Vagina (tissue), 2 donors: ENCODE data around the gene RAP1A.

Experiments
- POLR2A ChIP-seq, 2 donors: fragments of 450-650 bp; IDR thresholded peaks; one replicate each; pipeline ENCODE4 v1.6.1; 2017; ENCODE audit warnings: antibody characterized with exemption in 2 of 2, mild to moderate bottlenecking in 2 of 2, moderate library complexity in 2 of 2
- TF ChIP-seq, protein P1 (sequence below), 3 experiments: fragments of 450-650 bp in 2 of 3; fragments of 200-600 bp in 1 of 3; sonication (generic) in 1 of 3; IDR thresholded peaks; one replicate each; pipeline ENCODE4 v1.5.1; 2017 to 2019; ENCODE audit warnings: antibody characterized with exemption in 3 of 3, mild to moderate bottlenecking in 2 of 3, moderate library complexity in 2 of 3

DNA sequence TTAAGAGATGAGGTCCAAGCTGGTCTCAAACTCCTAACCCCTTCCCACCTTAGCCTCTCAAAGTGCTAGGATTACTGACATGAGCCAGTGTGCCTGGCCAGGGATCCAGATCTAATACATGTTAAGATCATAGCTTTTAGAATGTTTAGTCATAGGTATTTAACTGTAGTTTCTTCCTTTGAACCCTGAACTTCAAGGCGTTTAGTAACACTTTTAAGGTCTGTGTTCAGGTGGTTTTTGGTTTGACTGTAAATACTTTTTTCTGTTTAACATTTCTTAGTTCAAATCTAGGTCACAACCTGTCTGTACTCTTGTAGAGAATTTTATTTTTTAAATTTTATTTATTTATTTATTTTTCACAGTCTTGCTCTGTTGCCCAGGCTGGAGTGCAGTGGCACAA is 28.1 kb downstream of the RAP1A start:
- TF ChIP-seq, protein P1, sequence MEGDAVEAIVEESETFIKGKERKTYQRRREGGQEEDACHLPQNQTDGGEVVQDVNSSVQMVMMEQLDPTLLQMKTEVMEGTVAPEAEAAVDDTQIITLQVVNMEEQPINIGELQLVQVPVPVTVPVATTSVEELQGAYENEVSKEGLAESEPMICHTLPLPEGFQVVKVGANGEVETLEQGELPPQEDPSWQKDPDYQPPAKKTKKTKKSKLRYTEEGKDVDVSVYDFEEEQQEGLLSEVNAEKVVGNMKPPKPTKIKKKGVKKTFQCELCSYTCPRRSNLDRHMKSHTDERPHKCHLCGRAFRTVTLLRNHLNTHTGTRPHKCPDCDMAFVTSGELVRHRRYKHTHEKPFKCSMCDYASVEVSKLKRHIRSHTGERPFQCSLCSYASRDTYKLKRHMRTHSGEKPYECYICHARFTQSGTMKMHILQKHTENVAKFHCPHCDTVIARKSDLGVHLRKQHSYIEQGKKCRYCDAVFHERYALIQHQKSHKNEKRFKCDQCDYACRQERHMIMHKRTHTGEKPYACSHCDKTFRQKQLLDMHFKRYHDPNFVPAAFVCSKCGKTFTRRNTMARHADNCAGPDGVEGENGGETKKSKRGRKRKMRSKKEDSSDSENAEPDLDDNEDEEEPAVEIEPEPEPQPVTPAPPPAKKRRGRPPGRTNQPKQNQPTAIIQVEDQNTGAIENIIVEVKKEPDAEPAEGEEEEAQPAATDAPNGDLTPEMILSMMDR (IDR thresholded peaks at IDR 0.05): no peak
- no peak for TF ChIP-seq POLR2A (IDR thresholded peaks at IDR 0.05)
